Keratinocyte (primary cell): ENCODE measurements around the gene RASSF6. TPM values are rescaled to one million over a fixed set of nuclear protein-coding genes. Genes with fewer than 3 reads are reported as not detected.
A peak's percentile ranks its signal among the peaks of the same experiment; 100 is the strongest.

Experiments
- DNase-seq: peaks from one replicate; pipeline ENCODE4 v3.0.0-alpha.2; 2011; ENCODE audit warnings: low read depth, missing footprints, low spot score
- FAIRE-seq: peaks from 2 replicates; lab custom pipeline; 2011; peaks lifted over from hg19 to GRCh38; lab: Jason Lieb, UNC
- H2AFZ ChIP-seq: 2 replicates; pipeline ENCODE4 v1.6.0; 2012; ENCODE audit warnings: low read length, control low read depth, inconsistent platforms; ENCODE audit not compliant: control insufficient read depth
- H3K27ac ChIP-seq: 2 replicates; pipeline ENCODE4 v1.5.1; 2011; ENCODE audit warnings: low read length; ENCODE audit not compliant: control insufficient read depth, insufficient read depth
- H3K27me3 ChIP-seq: 3 replicates; pipeline ENCODE4 v1.6.0; 2011; ENCODE audit warnings: low read length; ENCODE audit not compliant: control insufficient read depth, insufficient read depth; ENCODE audit errors: extremely low read depth
- H3K36me3 ChIP-seq, 2 experiments: 2 replicates in 1 of 2; 3 replicates in 1 of 2; pipeline ENCODE4 v1.5.1; 2011; ENCODE audit warnings: low read length in 2 of 2, mild to moderate bottlenecking in 1 of 2; ENCODE audit not compliant: control insufficient read depth in 2 of 2, insufficient read depth in 2 of 2; ENCODE audit errors: extremely low read depth in 1 of 2
- H3K4me1 ChIP-seq: 3 replicates; pipeline ENCODE4 v1.5.1; 2011; ENCODE audit warnings: low read length; ENCODE audit not compliant: control insufficient read depth, insufficient read depth; ENCODE audit errors: extremely low read depth
- H3K4me2 ChIP-seq: 3 replicates; pipeline ENCODE4 v1.6.0; 2011; ENCODE audit warnings: low read depth, low read length; ENCODE audit not compliant: control insufficient read depth, insufficient read depth; ENCODE audit errors: extremely low read depth
- H3K4me3 ChIP-seq, 3 experiments: fragments of 200-600 bp in 1 of 3; sonication (generic) in 1 of 3; 2 replicates in 2 of 3; 3 replicates in 1 of 3; pipeline ENCODE4 v1.5.1; 2011 to 2016; ENCODE audit warnings: low read length in 3 of 3, mild to moderate bottlenecking in 3 of 3, control low read depth in 2 of 3, inconsistent platforms in 1 of 3, low read depth in 1 of 3, mixed read lengths in 1 of 3, mixed run types in 1 of 3, moderate library complexity in 1 of 3; ENCODE audit not compliant: control insufficient read depth in 2 of 3, insufficient read depth in 2 of 3; ENCODE audit errors: extremely low read depth in 1 of 3
- H3K79me2 ChIP-seq: 2 replicates; pipeline ENCODE4 v1.6.0; 2012; ENCODE audit warnings: low read length; ENCODE audit not compliant: control insufficient read depth, insufficient read depth
- H3K9ac ChIP-seq: 3 replicates; pipeline ENCODE4 v1.6.0; 2011; ENCODE audit warnings: low read length; ENCODE audit not compliant: control insufficient read depth, insufficient read depth; ENCODE audit errors: extremely low read depth
- H3K9me1 ChIP-seq: 3 replicates; pipeline ENCODE4 v1.6.0; 2011; ENCODE audit warnings: low read length; ENCODE audit not compliant: control insufficient read depth, insufficient read depth; ENCODE audit errors: extremely low read depth
- H3K9me3 ChIP-seq: 2 replicates; pipeline ENCODE4 v1.5.1; 2012; ENCODE audit warnings: low read depth, low read length; ENCODE audit not compliant: control insufficient read depth
- H4K20me1 ChIP-seq: 3 replicates; pipeline ENCODE4 v1.6.0; 2011; ENCODE audit warnings: low read length; ENCODE audit not compliant: control insufficient read depth, insufficient read depth; ENCODE audit errors: extremely low read depth
- EZH2 ChIP-seq: IDR thresholded peaks from one replicate; pipeline ENCODE4 v1.6.1; 2012; ENCODE audit warnings: inconsistent platforms, mild to moderate bottlenecking, low read length, moderate library complexity
- dilution Hi-C: fragments of 300-500 bp; cut with MboI; formaldehyde crosslinking; loops from one replicate; pipeline ENCODE4 v1.7.0; 2020; ENCODE audit warnings: low sequenced_read_pairs; ENCODE audit not compliant: extremely low pct_ligation_motif_present
- polyA plus RNA-seq, 5 experiments: library from polyadenylated mRNA; depleted of rRNA in 3 of 5; stranded (reverse) in 3 of 5; stranded (forward) in 1 of 5; unstranded in 1 of 5; fragments of >200 nt; gene quantifications; 1 replicate in 1 of 5; 2 replicates in 3 of 5; 3 replicates in 1 of 5; pipeline versions ENCODE4 v1.2.1 to v1.2.3, GENCODE V29; 2011 to 2012; ENCODE audit warnings: missing spikeins in 2 of 5, low read depth in 1 of 5, low replicate concordance in 1 of 5
- TF ChIP-seq, protein P1 (sequence below), 3 experiments: IDR thresholded peaks in 1 of 3; conservative IDR thresholded peaks in 1 of 3; optimal IDR thresholded peaks in 1 of 3; 2 replicates in 2 of 3; 3 replicates in 1 of 3; pipeline versions ENCODE3 to v1.5.1; 2011; ENCODE audit warnings: low read length in 3 of 3, mild to moderate bottlenecking in 3 of 3, moderate library complexity in 2 of 3, control low read depth in 1 of 3, inconsistent platforms in 1 of 3; ENCODE audit not compliant: insufficient read depth in 2 of 3; ENCODE audit errors: extremely low read depth in 1 of 3

Gene RASSF6
- polyA plus RNA-seq, 1 donor (not counting 4 experiments of a cell fraction or from before 2014, with no cell fraction given): 4.4 TPM

DNA sequence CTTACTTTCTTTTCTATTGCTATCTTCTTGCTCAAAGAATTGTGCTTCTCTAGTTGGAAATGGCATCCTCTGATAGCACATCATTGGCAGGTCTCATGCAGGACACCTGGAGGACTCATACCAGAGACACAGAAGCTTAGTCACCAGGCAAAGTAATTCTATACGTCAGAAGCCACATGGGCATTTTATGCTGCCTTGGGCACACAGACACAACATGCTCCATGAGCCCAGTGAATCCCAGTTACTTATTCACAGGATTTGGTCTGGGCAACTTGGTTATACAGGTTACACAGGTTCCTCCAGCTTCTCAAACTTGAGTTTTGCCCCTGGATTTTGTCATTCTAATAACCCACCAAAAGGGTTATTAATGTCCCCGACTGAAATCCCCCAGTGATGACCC, 7.1 kb downstream of the RASSF6 start:
- peak overlapping the region; percentile 91 for H3K27ac ChIP-seq
- peaks cover 0 to 1% of the 10 kb centered on the region in 2 experiments for H3K36me3 ChIP-seq
- H2AFZ ChIP-seq: no peak overlapping the region
- TF ChIP-seq, protein P1, sequence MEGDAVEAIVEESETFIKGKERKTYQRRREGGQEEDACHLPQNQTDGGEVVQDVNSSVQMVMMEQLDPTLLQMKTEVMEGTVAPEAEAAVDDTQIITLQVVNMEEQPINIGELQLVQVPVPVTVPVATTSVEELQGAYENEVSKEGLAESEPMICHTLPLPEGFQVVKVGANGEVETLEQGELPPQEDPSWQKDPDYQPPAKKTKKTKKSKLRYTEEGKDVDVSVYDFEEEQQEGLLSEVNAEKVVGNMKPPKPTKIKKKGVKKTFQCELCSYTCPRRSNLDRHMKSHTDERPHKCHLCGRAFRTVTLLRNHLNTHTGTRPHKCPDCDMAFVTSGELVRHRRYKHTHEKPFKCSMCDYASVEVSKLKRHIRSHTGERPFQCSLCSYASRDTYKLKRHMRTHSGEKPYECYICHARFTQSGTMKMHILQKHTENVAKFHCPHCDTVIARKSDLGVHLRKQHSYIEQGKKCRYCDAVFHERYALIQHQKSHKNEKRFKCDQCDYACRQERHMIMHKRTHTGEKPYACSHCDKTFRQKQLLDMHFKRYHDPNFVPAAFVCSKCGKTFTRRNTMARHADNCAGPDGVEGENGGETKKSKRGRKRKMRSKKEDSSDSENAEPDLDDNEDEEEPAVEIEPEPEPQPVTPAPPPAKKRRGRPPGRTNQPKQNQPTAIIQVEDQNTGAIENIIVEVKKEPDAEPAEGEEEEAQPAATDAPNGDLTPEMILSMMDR (optimal IDR thresholded peaks at IDR 0.05 in 1 of 3, IDR thresholded peaks at IDR 0.05 in 1 of 3, conservative IDR thresholded peaks at IDR 0.05 in 1 of 3; ENCODE audit: extremely low read depth in 1 of 3, insufficient read depth in 2 of 3, low read length in 3 of 3): no peak
- TF ChIP-seq EZH2: no peak
- H3K9ac ChIP-seq: peak overlapping the region; percentile 57
- FAIRE-seq (peak; percentile 98), DNase-seq (peak; percentile 75)
- no peaks in the 10 kb centered on the region for H3K9me1 ChIP-seq
- peak overlapping the region; percentile 51 for H3K4me2 ChIP-seq
- no peaks in the 10 kb centered on the region for H3K79me2 ChIP-seq
- no peaks in the 10 kb centered on the region for H4K20me1 ChIP-seq
- H3K4me3 ChIP-seq: no peak overlapping the region
- peaks cover 70% of the 10 kb centered on the region for H3K4me1 ChIP-seq
- dilution Hi-C loops: no loop called here
- H3K27me3 ChIP-seq: no peaks in the 10 kb centered on the region
- H3K9me3 ChIP-seq: no peaks in the 10 kb centered on the region

DNA sequence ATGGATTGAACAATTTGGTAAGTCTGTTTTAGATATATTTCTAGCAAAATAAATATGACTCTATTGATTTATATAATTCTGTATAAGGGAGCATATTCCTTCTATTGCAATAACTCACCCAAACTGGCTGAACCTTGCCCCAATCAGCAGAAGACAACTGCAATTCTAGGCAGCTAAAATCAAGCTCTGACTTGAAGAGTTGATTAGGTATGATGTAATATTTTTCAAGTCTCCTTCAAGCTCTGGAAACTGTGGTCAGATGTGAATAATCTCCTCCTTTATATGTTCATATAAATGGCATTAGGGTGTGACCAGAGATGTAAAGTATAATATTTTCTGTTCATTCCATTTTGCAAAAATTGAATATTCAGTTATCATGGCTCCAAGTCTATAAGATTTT, 8.2 kb downstream of the RASSF6 start:
- peak; percentile 87 for FAIRE-seq
- dilution Hi-C loops: no loop called here
- no peak overlapping the region for H3K4me3 ChIP-seq
- H3K4me2 ChIP-seq: peak overlapping the region; percentile 51
- TF ChIP-seq, protein P1 (optimal IDR thresholded peaks at IDR 0.05 in 1 of 3, IDR thresholded peaks at IDR 0.05 in 1 of 3, conservative IDR thresholded peaks at IDR 0.05 in 1 of 3; ENCODE audit: extremely low read depth in 1 of 3, insufficient read depth in 2 of 3, low read length in 3 of 3): no peak
- TF ChIP-seq EZH2: no peak
- H3K9me1 ChIP-seq: no peaks in the 10 kb centered on the region
- H3K4me1 ChIP-seq: peaks cover 65% of the 10 kb centered on the region
- H3K36me3 ChIP-seq: peaks cover 0 to 1% of the 10 kb centered on the region in 2 experiments
- peak; percentile 93 for DNase-seq
- H3K9me3 ChIP-seq: no peaks in the 10 kb centered on the region
- H2AFZ ChIP-seq: no peak overlapping the region
- no peaks in the 10 kb centered on the region for H4K20me1 ChIP-seq
- no peaks in the 10 kb centered on the region for H3K27me3 ChIP-seq
- no peaks in the 10 kb centered on the region for H3K79me2 ChIP-seq
- H3K27ac ChIP-seq: peak overlapping the region; percentile 91
- peak overlapping the region; percentile 28 for H3K9ac ChIP-seq
